RWPE1 (cell line): ENCODE measurements around the gene SLC2A9.
"Not testable (repeated sequence)": the region's sequence is repeated elsewhere in the genome, so short reads cannot be mapped to it uniquely, and the experiment has no call there.

ENCODE experiments used
- CTCF ChIA-PET: fragments of 350-600 bp; sonication (Branson Sonifier 250); formaldehyde crosslinking; extraction: SDS; loops from one replicate; lab custom pipeline; 2021; lab: Yijun Ruan, JAX
- POLR2A ChIA-PET: fragments of 400-600 bp; formaldehyde crosslinking; extraction: SDS; loops from one replicate; lab custom pipeline; 2020; ENCODE audit warnings: antibody characterized with exemption; ENCODE audit not compliant: low non-redundant PET; lab: Yijun Ruan, JAX
- DNase-seq: peaks from one replicate; pipeline ENCODE4 v3.0.0; 2012; ENCODE audit warnings: low spot score
- H3K27ac ChIP-seq: fragments of 450-650 bp; 2 replicates; pipeline ENCODE4 v1.5.1; 2017
- CTCF ChIP-seq: fragments of 450-650 bp; conservative IDR thresholded peaks from 2 replicates; pipeline ENCODE4 v1.5.1; 2017; ENCODE audit warnings: low read depth, mild to moderate bottlenecking

The SLC2A9 gene

GRCh38 chr4:9904976-9905587 is 116.2 kb downstream of the SLC2A9 start:
- peak; percentile 28 for DNase-seq
- POLR2A ChIA-PET: interaction anchor here (0.6 kb wide), 1 partner anchor 90 kb away, joined by 3 read pairs; no protein-coding TSS in a partner anchor
- CTCF ChIA-PET: interaction anchor here (0.5 kb wide), 1 partner anchor 159 kb away, joined by 3 read pairs; no protein-coding TSS in a partner anchor
- no peak for TF ChIP-seq CTCF
- no peak overlapping the region for H3K27ac ChIP-seq

DNA sequence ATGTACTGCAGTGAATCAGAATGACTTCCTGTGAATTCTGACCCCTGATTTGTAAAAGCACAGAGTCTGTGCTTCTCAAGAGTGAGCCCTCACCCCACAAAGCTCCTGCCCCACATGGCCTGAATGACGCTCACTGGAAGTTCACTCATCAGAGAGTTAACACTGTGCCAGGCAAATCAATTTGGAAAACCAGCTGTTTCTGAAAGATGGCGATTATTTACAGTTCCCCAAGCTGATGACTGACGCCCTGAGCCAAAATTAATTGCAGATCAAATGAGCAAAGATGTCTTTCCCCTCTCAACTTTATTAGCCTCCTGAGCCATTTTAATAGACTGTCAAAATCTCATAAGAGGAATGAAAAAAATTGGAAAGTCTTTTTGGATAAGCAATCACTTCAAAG is 118.0 kb downstream of the SLC2A9 start:
- TF ChIP-seq CTCF: no peak
- POLR2A ChIA-PET: no interaction called here
- no peak overlapping the region for H3K27ac ChIP-seq
- DNase-seq: no peak
- CTCF ChIA-PET: no interaction called here

DNA sequence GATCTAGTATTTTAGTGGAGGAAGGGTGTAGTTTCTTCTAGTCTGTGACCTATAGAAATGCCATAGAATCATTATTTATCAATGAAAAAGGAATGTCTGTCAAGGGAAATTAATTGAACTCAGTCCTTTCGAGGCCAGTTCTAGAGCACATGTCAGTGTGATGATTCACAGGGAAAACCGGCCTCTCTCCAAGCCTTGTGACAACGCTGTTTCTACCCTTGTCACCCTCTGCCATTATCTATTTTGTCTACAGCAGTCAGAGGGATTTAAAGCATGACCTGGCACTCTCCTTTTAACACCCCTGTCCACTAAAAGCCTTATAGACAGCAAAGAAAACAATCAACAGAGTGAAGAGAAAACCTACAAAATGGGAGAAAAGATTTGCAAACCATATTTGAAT is 120.0 kb downstream of the SLC2A9 start:
- CTCF ChIA-PET: no interaction called here
- no peak for TF ChIP-seq CTCF
- no peak overlapping the region for H3K27ac ChIP-seq
- POLR2A ChIA-PET: no interaction called here
- DNase-seq: no peak

GRCh38 chr4:9900633-9901032 is 120.7 kb downstream of the SLC2A9 start:
- H3K27ac ChIP-seq, POLR2A ChIA-PET, CTCF ChIA-PET, DNase-seq: not testable (repeated sequence)

- no peak for DNase-seq
- POLR2A ChIA-PET: no interaction called here
- H3K27ac ChIP-seq: no peak overlapping the region
- CTCF ChIA-PET: interaction anchor here (0.7 kb wide), 1 partner anchor 19 kb away, joined by 3 read pairs; no protein-coding TSS in a partner anchor
- TF ChIP-seq CTCF: no peak
These were observed 121.8 kb downstream of the SLC2A9 start for GRCh38 chr4:9899306-9900055.

DNA sequence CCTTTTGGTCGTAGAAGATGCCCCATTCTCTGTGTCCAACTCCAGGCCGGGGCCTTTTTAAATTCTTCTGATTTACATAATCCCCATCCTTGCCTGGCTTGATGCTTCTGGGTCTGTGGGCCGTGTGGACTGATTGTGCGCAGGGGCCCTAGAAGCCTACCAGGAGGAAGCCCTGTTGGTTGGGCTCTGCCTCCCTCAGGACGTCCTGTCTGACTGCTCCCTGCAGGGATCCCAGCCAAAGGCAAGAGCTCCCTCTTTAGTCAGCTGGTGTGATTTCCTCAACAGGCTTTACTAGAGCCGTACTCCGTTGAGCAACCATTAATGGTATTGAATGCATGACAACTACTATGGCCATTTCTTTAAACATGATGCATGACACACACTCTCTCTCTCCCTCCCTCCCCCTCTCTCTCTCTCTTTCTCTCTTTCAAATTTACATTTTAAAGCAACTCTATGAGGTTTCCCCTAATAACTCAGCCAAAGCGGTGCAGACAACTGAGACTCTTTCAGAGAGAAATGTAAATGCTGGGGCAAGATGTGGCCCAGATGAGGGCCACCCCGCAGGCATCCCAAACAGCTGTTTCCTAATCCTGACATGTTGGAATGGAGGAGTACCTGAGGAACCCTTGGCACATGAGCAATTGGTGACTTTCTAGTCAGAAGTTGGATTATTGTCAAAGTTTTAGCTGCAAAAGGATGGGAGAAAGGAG is 122.5 kb downstream of the SLC2A9 start:
- no peak overlapping the region for H3K27ac ChIP-seq
- ChIA-PET CTCF (interaction anchor here (0.6 to 0.7 kb wide), 2 partner anchors 19 to 118 kb away, joined by 3 to 4 read pairs; no protein-coding TSS in a partner anchor), POLR2A (no interaction called here)
- TF ChIP-seq CTCF: no peak
- peak; percentile 3 for DNase-seq
